CD4-positive, CD25-positive, alpha-beta regulatory T cell (primary cell): Measurements from ENCODE around the gene CTRB2. TPM values are rescaled to one million over a fixed set of nuclear protein-coding genes. Genes with fewer than 3 reads are reported as not detected.
"Not testable (repeated sequence)": the region's sequence is repeated elsewhere in the genome, so short reads cannot be mapped to it uniquely, and the experiment has no call there.

Experiments used
- ATAC-seq, 2 donors: fragments of 150-1000 bp; cut with Tn5 transposase; one replicate each; pipeline ENCODE4 v1.10.0; 2021; ENCODE audit warnings: low read depth in 2 of 2, moderate number of reproducible peaks in 2 of 2, moderate library complexity in 1 of 2
- DNase-seq, 3 donors: peaks; one replicate each; pipeline versions ENCODE4 v3.0.0 to v3.0.0-alpha.2; 2012 to 2022; ENCODE audit warnings: mixed read lengths in 1 of 3
- H3K27ac ChIP-seq: one replicate; pipeline ENCODE4 v1.7.0; 2013; ENCODE audit warnings: mild to moderate bottlenecking, low read length; ENCODE audit not compliant: insufficient read depth, poor library complexity, severe bottlenecking
- H3K27me3 ChIP-seq: one replicate; pipeline ENCODE4 v1.7.0; 2013; ENCODE audit warnings: low read length; ENCODE audit not compliant: control insufficient read depth, insufficient read depth
- H3K36me3 ChIP-seq: one replicate; pipeline ENCODE4 v1.7.0; 2013; ENCODE audit warnings: mild to moderate bottlenecking, low read length, moderate library complexity; ENCODE audit not compliant: control insufficient read depth, insufficient read depth
- H3K4me1 ChIP-seq: 2 replicates; pipeline ENCODE4 v1.7.0; 2013; ENCODE audit warnings: mild to moderate bottlenecking, low read length; ENCODE audit not compliant: insufficient read depth, control insufficient read depth, poor library complexity, severe bottlenecking
- H3K4me3 ChIP-seq: one replicate; pipeline ENCODE4 v1.7.0; 2013; ENCODE audit warnings: low read depth, mild to moderate bottlenecking, low read length, moderate library complexity
- H3K9me3 ChIP-seq, 2 experiments: 1 replicate in 1 of 2; 2 replicates in 1 of 2; pipeline ENCODE4 v1.7.0; 2013; ENCODE audit warnings: low read length in 2 of 2, mild to moderate bottlenecking in 1 of 2, moderate library complexity in 1 of 2; ENCODE audit not compliant: control insufficient read depth in 2 of 2
- H3K27ac Mint-ChIP-seq, 3 donors: one replicate each; pipeline ENCODE4 v1.8.0; 2020 to 2022; ENCODE audit warnings: mild to moderate bottlenecking in 3 of 3, mixed read lengths in 3 of 3, moderate library complexity in 2 of 3
- H3K27me3 Mint-ChIP-seq: one replicate; pipeline ENCODE4 v1.8.0; 2022; ENCODE audit warnings: mild to moderate bottlenecking, mixed read lengths
- H3K36me3 Mint-ChIP-seq: one replicate; pipeline ENCODE4 v1.8.0; 2020; ENCODE audit warnings: mixed read lengths
- H3K4me1 Mint-ChIP-seq, 4 donors: one replicate each; pipeline ENCODE4 v1.8.0; 2020 to 2022; ENCODE audit warnings: mixed read lengths in 4 of 4, mild to moderate bottlenecking in 1 of 4
- H3K4me3 Mint-ChIP-seq, 4 donors: one replicate each; pipeline ENCODE4 v1.8.0; 2020 to 2022; ENCODE audit warnings: mild to moderate bottlenecking in 4 of 4, mixed read lengths in 4 of 4, moderate library complexity in 3 of 4
- H3K9me3 Mint-ChIP-seq, 7 donors: one replicate each; pipeline ENCODE4 v1.8.0; 2020 to 2022; ENCODE audit warnings: mixed read lengths in 7 of 7, mild to moderate bottlenecking in 3 of 7, moderate library complexity in 2 of 7
- polyA plus RNA-seq, 4 donors: library from polyadenylated mRNA; unstranded; fragments of 300-500 nt; fragmentation: Illumina TruSeq; gene quantifications; one replicate each; pipeline ENCODE4 v1.2.3, GENCODE V29; 2021
- total RNA-seq: library from RNA; stranded (reverse); gene quantifications from one replicate; pipeline ENCODE4 v1.2.3, GENCODE V29; 2022

The CTRB2 gene
- total and polyA plus RNA-seq, 5 donors from 2014 or later, result not detected

GRCh38 chr16:75209514-75209913 is 2.6 kb upstream of the CTRB2 start:
- H3K9me3 Mint-ChIP-seq, H3K36me3 Mint-ChIP-seq, ATAC-seq: not testable (repeated sequence)

GRCh38 chr16:75208861-75209505 is 2.0 kb upstream of the CTRB2 start:
- no peaks in the 10 kb centered on the region for H3K27me3 Mint-ChIP-seq
- no peak for ATAC-seq
- no peak overlapping the region for H3K4me3 ChIP-seq
- no peaks in the 10 kb centered on the region for H3K4me1 ChIP-seq
- no peaks in the 10 kb centered on the region for H3K9me3 Mint-ChIP-seq
- H3K9me3 ChIP-seq, result no peaks in the 10 kb centered on the region
- H3K27ac Mint-ChIP-seq, result no peak overlapping the region
- no peak for DNase-seq
- no peak overlapping the region for H3K4me3 Mint-ChIP-seq
- no peak overlapping the region for H3K27ac ChIP-seq
- no peaks in the 10 kb centered on the region for H3K27me3 ChIP-seq
- no peaks in the 10 kb centered on the region for H3K36me3 Mint-ChIP-seq
- no peaks in the 10 kb centered on the region for H3K4me1 Mint-ChIP-seq
- no peaks in the 10 kb centered on the region for H3K36me3 ChIP-seq

More at GRCh38 chr16:75209514-75209913, 2.6 kb upstream of the CTRB2 start:
- not testable (repeated sequence) for H3K36me3 ChIP-seq, H3K27me3 Mint-ChIP-seq, H3K4me3 Mint-ChIP-seq, H3K27me3 ChIP-seq, H3K4me3 ChIP-seq, DNase-seq, H3K27ac Mint-ChIP-seq, H3K9me3 ChIP-seq, H3K27ac ChIP-seq, H3K4me1 Mint-ChIP-seq, H3K4me1 ChIP-seq

GRCh38 chr16:75208242-75208825 is 1.4 kb upstream of the CTRB2 start:
- Histone ChIP-seq H3K36me3 (no peaks in the 10 kb centered on the region), H3K9me3 (no peaks in the 10 kb centered on the region), H3K4me3 (no peak overlapping the region), H3K4me1 (no peaks in the 10 kb centered on the region), H3K27me3 (no peaks in the 10 kb centered on the region), H3K27ac (no peak overlapping the region)
- DNase-seq (no peak), ATAC-seq (no peak)
- Mint-ChIP-seq H3K27me3 (no peaks in the 10 kb centered on the region), H3K4me3 (no peak overlapping the region), H3K36me3 (no peaks in the 10 kb centered on the region), H3K4me1 (no peaks in the 10 kb centered on the region), H3K27ac (peak overlapping the region in 1 of 3 donors; percentile 56), H3K9me3 (no peaks in the 10 kb centered on the region)

- DNase-seq (no peak), ATAC-seq (no peak)
- no peak overlapping the region for H3K4me3 ChIP-seq
- H3K36me3 ChIP-seq, result no peaks in the 10 kb centered on the region
- Mint-ChIP-seq H3K4me1 (no peaks in the 10 kb centered on the region), H3K27me3 (no peaks in the 10 kb centered on the region), H3K36me3 (no peaks in the 10 kb centered on the region), H3K27ac (no peak overlapping the region), H3K4me3 (no peak overlapping the region), H3K9me3 (no peaks in the 10 kb centered on the region)
- H3K4me1 ChIP-seq, result no peaks in the 10 kb centered on the region
- H3K9me3 ChIP-seq, result no peaks in the 10 kb centered on the region
- no peaks in the 10 kb centered on the region for H3K27me3 ChIP-seq
- H3K27ac ChIP-seq, result no peak overlapping the region
Measured at GRCh38 chr16:75207831-75208230, 870 bp upstream of the CTRB2 start.

GRCh38 chr16:75205961-75206748 is 806 bp downstream of the CTRB2 start:
- not testable (repeated sequence) for H3K27me3 Mint-ChIP-seq, H3K9me3 Mint-ChIP-seq, H3K9me3 ChIP-seq, H3K4me1 Mint-ChIP-seq, H3K27me3 ChIP-seq, H3K4me1 ChIP-seq, H3K27ac Mint-ChIP-seq, ATAC-seq, H3K36me3 Mint-ChIP-seq, H3K27ac ChIP-seq, H3K4me3 Mint-ChIP-seq, H3K36me3 ChIP-seq, DNase-seq, H3K4me3 ChIP-seq

GRCh38 chr16:75205438-75205837 is 1.5 kb downstream of the CTRB2 start:
- not testable (repeated sequence) for H3K4me3 ChIP-seq, H3K36me3 ChIP-seq, H3K27ac Mint-ChIP-seq, H3K4me1 ChIP-seq, H3K9me3 ChIP-seq, DNase-seq, ATAC-seq, H3K4me3 Mint-ChIP-seq, H3K9me3 Mint-ChIP-seq, H3K27ac ChIP-seq, H3K27me3 Mint-ChIP-seq, H3K27me3 ChIP-seq, H3K36me3 Mint-ChIP-seq
- peaks cover 0 to 15% (median 10%) of the 10 kb centered on the region in 4 donors for H3K4me1 Mint-ChIP-seq

GRCh38 chr16:75204905-75205304 is 2.1 kb downstream of the CTRB2 start:
- not testable (repeated sequence) for H3K4me3 ChIP-seq, H3K27ac ChIP-seq, H3K9me3 Mint-ChIP-seq, H3K27ac Mint-ChIP-seq, DNase-seq, H3K4me3 Mint-ChIP-seq, H3K27me3 Mint-ChIP-seq, H3K4me1 ChIP-seq, H3K27me3 ChIP-seq, H3K9me3 ChIP-seq, H3K36me3 ChIP-seq, H3K36me3 Mint-ChIP-seq, ATAC-seq
- H3K4me1 Mint-ChIP-seq, result peaks cover 0 to 15% (median 12%) of the 10 kb centered on the region in 4 donors

GRCh38 chr16:75204410-75204758 is 2.6 kb downstream of the CTRB2 start:
- no peaks in the 10 kb centered on the region for H3K9me3 Mint-ChIP-seq
- H3K27me3 Mint-ChIP-seq, result peaks cover 2% of the 10 kb centered on the region
- no peaks in the 10 kb centered on the region for H3K36me3 ChIP-seq
- DNase-seq (no peak), ATAC-seq (no peak)
- H3K4me3 Mint-ChIP-seq, result no peak overlapping the region
- H3K36me3 Mint-ChIP-seq, result no peaks in the 10 kb centered on the region
- H3K27ac Mint-ChIP-seq, result no peak overlapping the region
- H3K4me1 ChIP-seq, result no peaks in the 10 kb centered on the region
- no peak overlapping the region for H3K27ac ChIP-seq
- no peaks in the 10 kb centered on the region for H3K9me3 ChIP-seq
- H3K4me1 Mint-ChIP-seq, result peaks cover 2 to 18% (median 12%) of the 10 kb centered on the region in 4 donors
- H3K27me3 ChIP-seq, result no peaks in the 10 kb centered on the region
- no peak overlapping the region for H3K4me3 ChIP-seq
